NCI-H460 (cell line): Measurements from ENCODE around the gene FSIP1. TPM values are rescaled to one million over a fixed set of nuclear protein-coding genes. Genes with fewer than 3 reads are reported as not detected.
A peak's percentile ranks its signal among the peaks of the same experiment; 100 is the strongest.

Source experiments
- DNase-seq: peaks from one replicate; pipeline ENCODE4 v3.0.0-alpha.2; 2016; ENCODE audit warnings: low read depth; ENCODE audit errors: extremely low read depth
- total RNA-seq: library from RNA; depleted of rRNA; stranded (reverse); fragments of >200 nt; shearing (Covaris generic); gene quantifications from 2 replicates; pipeline ENCODE4 v1.2.3, GENCODE V29; 2014

The FSIP1 gene
- total RNA-seq, 1 experiment from 2014 or later = 0.52 TPM

- no peak for DNase-seq
These were observed 194.7 kb downstream of the FSIP1 start for GRCh38 chr15:39587731-39588530.

DNA sequence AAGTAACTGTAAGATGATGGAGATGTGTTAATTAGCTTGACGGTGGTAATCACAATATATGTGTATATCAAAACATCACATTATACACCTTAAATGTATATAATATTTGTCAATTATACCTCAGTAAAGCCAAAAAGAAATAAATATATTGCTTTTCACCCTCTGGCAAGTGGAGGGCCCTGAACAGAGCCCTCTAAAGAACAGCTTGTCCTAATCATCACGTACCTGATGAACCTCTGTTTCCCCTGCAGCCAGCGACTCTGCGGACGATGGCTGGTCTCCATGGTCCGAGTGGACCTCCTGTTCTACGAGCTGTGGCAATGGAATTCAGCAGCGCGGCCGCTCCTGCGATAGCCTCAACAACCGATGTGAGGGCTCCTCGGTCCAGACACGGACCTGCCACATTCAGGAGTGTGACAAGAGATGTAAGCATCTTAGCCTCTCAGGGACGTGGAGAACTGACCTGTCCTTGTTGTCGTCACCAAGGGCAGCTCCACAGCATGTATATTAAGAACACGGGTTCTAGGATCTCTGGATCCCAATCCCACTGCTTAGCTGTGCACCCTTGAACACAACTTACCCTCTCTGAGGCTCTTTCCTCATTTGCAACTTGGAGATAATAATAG lies 195.4 kb downstream of the FSIP1 start:
- no peak for DNase-seq

DNA sequence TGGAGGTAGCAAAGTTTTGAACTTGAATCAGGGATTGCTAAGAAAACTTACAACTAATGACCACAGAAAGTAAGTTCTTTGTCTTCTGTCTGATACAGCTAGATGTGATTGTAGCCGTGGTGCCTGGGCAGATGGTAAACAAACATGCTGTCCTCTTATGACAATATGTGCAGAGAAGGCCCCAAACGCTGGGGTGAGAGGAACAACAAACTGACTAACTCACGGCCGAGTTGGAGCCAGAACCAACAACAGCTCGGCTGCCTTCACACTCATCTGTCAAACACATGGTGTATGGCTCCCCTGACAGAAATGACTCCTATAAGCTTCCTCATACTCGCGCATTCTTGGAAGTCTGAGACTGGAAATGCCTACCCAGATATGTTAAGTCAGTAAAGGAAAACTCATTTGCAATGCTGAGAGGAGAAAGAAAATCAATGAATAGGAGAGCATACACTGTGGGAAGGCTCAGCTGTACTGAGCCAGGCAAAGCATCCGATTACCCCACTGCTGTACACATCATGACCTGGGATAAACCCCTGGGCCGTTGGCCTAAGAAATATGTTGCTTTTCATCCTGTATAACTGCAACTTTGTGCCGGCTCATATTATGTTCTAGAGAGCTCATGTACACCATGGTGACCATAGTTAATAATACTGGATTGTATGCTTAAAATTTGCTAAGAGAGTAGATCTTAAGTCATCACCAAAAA lies 196.1 kb downstream of the FSIP1 start:
- DNase-seq = no peak

DNA sequence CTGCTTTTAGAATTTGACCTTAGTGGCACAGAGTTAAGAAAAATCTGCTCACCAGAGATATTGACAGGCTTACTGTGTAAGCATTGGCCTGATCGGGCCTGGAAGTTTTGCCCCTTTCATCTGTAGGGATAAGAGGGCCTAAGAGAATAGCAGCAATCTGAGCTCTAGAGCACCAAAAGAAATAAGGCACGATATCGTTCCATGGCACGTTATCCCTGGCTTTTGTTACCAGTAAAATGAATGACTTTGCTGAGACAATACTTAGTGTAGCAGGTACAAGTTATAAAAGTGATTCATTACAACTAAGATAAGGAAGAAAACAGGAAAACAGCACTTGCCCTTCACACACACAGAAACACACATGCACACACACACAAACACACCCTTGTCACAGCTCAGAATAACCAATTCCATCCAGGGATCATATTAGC lies 196.8 kb downstream of the FSIP1 start:
- no peak for DNase-seq

DNA sequence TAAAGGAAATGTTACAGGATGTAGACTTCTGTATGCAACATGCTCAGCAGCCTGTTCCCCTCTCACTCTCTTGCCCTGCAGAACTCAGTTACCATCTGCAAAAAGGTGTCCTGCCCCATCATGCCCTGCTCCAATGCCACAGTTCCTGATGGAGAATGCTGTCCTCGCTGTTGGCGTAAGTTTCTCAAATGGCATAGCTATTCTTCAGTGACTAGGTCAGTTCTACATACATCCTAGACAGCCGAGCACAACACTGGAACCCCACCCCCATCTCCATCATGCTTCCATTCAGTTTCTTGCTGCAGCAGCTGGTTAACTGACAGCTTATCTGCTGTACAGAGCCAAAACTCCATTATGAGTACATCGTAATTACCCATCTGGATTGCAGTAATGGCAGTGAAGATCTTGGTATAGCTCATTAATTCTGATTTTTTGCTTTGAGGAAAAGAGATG lies 197.2 kb downstream of the FSIP1 start:
- no peak for DNase-seq

DNA sequence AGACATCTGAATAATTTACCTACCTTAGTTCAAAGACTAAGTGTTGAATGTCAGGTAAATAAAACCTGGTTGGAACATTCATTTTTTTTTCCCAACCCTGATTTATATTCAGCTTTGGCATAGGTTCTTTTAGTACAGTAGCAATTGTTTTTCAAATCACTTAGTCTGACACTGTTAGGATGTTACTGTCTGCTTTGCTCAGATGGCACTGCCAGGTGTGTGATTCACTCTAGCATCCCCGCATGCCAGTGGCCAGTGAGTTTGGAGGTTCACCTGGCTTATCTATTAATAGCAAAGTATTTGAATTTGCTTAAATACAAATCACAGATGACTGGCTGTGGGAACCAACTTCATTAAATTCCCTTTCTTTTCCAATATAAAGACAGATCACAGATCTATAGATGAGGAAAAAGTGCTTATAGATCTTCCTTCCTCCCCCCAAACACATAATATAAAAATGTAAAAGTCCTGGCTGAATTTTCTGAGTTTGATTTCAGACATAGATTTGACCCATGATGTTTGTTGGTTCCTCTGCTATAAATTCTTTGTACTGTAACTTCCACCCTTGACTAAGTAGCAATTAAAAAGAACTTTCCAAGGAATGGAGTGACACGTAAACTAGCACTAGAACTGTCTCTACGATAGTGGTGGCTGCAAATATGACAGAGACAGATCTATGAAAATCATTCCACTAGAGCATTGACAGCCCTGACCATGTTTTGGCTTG lies 197.8 kb downstream of the FSIP1 start:
- DNase-seq = no peak

DNA sequence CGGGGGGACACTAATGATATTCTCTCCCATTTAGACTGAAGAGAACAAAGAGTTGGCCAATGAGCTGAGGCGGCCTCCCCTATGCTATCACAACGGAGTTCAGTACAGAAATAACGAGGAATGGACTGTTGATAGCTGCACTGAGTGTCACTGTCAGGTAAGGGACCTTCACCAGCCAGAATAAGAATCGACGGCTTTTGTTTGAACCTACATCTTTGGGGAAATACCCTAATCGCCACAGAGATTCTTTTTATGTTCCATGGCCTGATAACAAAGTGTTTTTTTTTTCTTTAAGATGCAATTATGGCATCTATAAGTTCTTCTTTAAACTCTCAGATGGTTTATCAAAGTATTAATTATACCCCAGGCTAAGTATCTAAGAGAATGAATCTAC lies 198.4 kb downstream of the FSIP1 start:
- DNase-seq = no peak

- no peak for DNase-seq
These were observed 198.9 kb downstream of the FSIP1 start for GRCh38 chr15:39583596-39584265.

DNA sequence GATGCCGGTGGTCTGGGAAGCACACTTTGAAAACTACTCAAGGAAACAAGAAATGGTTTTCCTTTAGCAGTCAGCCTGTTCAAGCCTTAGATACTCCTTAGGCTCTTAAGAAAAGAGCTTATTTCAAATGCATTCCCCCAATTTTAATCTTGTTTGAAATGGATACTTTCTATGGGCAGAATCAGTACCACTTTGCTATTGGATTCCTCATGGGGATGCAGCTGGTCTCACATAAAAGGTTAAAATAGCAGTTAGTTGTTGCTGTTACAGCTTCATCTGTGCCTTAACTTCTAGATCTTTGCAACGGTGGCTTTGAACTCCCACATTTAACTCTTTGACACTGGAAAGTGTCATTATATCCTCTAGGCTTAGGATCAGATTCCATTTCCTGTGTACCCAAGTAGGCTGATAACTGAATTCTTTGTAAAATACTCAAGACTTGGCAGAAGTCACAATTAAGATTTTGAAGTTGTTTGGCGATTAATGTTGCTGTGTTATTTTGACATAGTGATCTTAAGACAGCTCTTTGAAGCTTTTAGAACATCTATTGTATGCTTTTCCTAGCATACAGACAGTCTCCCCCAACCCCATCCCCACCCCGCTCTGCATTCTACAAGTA lies 199.6 kb downstream of the FSIP1 start:
- no peak for DNase-seq

GRCh38 chr15:39582286-39582976 lies 200.2 kb downstream of the FSIP1 start:
- DNase-seq = no peak

GRCh38 chr15:39581793-39582285 lies 200.8 kb downstream of the FSIP1 start:
- DNase-seq = no peak

DNA sequence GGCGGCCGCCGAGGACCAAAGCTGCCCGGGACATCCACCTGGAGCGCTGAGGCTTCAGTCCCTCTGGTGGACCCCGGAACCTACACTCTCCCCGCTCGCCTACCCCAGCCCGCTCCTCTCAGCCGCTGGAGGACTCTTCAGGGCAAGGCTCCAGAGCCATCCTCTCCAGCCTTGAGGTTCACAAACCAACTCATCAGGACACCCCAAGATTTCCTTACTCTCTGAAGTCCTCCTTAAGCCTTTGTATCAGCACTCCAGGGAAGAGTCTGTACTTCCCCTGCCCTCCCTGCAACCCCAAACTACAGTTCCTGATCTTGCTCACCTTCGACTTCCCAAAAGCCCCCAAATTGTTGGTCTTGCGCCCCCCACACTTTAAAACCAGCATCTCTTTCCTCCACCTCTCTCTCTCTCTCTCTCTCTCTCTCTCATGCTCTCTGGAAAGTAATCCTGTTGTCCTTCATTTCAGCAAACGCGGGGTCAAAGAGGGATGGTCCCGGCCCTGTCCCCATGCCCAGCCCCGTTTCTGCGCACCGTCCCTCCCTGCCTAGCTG lies 201.3 kb downstream of the FSIP1 start:
- no peak for DNase-seq

- DNase-seq = no peak
These were observed 202.0 kb downstream of the FSIP1 start, which contains the start of gene THBS1 for GRCh38 chr15:39580485-39581241. TSS of gene THBS1 (plus strand) at chr15:39581079. CDS start at chr15:39581858, 779 bp downstream.

DNA sequence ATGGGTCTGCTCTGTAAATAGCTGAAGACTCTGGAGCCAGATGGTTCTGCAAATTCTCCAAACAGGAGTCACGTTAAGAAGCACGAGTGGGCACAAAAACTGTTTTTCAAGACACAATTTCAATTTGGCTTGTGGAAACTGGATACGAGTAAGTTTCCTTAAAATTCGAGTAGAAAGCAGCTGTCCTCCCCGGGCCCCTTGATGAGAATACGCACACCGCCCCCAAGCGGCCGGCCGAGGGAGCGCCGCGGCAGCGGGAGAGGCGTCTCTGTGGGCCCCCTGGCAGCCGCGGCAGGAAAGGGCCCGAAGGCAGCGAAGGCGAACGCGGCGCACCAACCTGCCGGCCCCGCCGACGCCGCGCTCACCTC lies 202.5 kb downstream of the FSIP1 start:
- DNase-seq = peak; percentile 70

DNA sequence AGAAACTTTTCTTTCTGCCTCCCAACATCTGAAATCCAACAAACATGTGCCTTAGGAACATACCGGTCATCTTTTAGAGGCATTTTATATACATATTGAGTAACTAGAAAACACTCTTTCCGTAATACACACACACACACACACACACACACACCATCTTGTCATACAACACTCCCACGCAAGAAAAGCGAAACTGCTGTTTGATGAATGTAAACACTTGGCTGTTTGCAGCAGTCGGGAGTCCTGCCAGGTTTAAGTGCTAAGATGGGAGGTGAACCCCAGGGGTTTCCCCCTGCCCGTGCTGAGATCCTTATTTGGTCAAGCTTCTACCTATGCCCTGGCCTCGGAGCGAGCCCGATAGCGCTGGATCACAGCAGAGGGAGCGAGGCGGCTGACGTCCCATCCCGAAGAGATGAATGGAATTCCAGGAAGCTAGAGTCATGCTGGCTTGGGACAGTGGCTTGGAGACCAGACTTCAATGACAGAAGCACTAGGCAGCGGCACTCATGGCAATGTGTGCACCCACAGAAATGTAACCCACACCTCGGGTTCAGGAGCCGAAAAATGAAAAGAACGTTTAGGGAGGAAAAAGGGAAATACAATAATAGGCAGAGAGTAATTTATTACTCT lies 203.0 kb downstream of the FSIP1 start:
- DNase-seq = peak; percentile 54

DNA sequence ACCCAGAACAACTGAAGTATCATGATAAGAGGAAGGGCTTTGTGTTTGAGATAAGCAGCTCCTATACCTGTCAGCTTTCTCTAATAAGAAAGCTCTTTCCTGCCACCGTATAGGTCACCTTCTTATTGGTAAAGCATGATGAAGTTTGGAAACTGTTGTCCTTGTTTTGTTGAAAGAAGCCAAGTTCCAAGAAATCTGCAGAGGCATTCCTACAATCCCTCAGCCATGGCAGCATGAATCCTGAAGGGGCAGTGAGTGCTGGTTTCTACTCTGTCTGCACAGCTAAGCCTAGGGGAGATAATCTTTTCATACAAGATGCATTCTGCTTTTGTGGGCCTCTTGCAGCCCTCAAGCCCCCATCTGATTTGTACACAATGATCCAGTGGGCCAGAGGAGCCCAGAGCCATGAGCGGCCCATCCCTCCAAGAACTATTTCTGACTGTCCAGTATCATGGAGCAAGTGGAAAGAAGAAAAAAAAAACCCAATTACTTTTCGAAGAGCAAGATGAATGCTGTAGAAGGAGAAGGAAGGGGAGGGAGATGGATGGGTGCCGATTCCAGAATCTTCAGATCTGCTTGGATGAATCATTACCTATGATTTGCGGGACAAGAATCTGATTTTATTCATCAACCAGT lies 203.7 kb downstream of the FSIP1 start:
- no peak for DNase-seq

DNA sequence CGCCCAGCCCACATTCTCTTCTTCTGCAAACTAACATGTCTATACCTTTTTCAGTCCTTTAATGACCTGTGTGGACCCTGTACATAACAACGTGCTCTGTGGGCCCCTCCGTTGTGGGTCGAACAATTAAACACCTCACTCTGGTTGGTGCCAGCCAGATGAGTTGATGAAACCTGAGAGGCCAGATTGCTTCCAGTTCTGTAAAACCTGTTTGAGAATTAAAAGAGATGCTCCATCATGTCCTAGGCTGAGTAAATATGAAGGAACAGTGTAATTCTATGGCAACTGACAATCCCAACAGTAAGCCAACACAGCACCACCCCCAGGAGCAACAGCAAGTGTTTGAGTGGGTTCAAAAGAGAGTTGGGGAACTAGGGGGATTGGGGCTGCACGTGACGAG lies 207.5 kb downstream of the FSIP1 start:
- DNase-seq = no peak
